PFSK-1 (cell line): ENCODE measurements around the gene LEP.

Experiments
- FOXP2 ChIP-seq: optimal IDR thresholded peaks from 2 replicates; pipeline ENCODE3; 2011; ENCODE audit warnings: borderline replicate concordance, control low read depth, inconsistent platforms; ENCODE audit not compliant: insufficient read depth; ENCODE audit errors: extremely low read length, extremely low read depth
- POLR2AphosphoS5 ChIP-seq: IDR thresholded peaks from 2 replicates; pipeline ENCODE4 v1.6.1; 2012; ENCODE audit warnings: low read depth, mild to moderate bottlenecking, control low read depth, low read length, moderate library complexity
- SIN3A ChIP-seq: IDR thresholded peaks from 2 replicates; pipeline ENCODE4 v1.6.1; 2012; ENCODE audit warnings: mild to moderate bottlenecking, low read length, moderate library complexity, borderline replicate concordance; ENCODE audit not compliant: insufficient read depth
- TAF1 ChIP-seq: IDR thresholded peaks from 2 replicates; pipeline ENCODE4 v1.6.1; 2012; ENCODE audit warnings: low read length, control low read depth, borderline replicate concordance; ENCODE audit not compliant: insufficient read depth
- TF ChIP-seq, protein P1 (sequence below), 2 experiments: IDR thresholded peaks; 2 replicates each; pipeline versions ENCODE4 v1.6.1 to v1.8.0; 2011 to 2012; ENCODE audit warnings: low read depth in 2 of 2, low read length in 2 of 2, control low read depth in 1 of 2, inconsistent platforms in 1 of 2, mild to moderate bottlenecking in 1 of 2, moderate library complexity in 1 of 2; ENCODE audit not compliant: insufficient read depth in 1 of 2

Gene LEP

DNA sequence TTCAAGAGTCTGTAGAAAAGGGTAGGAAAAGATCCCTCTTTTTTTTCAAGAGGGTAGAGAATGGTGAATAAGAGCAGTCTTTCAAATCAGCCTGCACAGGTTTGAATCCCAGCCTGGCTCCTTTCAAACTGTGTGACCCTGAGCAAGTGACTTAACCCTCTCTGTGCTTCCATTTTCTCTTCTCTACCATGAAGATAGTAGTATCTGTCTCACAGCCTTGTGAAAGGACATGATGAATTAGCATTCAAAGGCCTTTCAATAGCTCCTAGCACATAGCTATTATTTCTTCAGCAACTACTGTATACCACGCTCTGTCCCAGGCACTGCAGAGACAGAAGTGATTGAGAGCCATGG is 25.4 kb downstream of the LEP start:
- no peak for TF ChIP-seq FOXP2
- TF ChIP-seq, protein P1, sequence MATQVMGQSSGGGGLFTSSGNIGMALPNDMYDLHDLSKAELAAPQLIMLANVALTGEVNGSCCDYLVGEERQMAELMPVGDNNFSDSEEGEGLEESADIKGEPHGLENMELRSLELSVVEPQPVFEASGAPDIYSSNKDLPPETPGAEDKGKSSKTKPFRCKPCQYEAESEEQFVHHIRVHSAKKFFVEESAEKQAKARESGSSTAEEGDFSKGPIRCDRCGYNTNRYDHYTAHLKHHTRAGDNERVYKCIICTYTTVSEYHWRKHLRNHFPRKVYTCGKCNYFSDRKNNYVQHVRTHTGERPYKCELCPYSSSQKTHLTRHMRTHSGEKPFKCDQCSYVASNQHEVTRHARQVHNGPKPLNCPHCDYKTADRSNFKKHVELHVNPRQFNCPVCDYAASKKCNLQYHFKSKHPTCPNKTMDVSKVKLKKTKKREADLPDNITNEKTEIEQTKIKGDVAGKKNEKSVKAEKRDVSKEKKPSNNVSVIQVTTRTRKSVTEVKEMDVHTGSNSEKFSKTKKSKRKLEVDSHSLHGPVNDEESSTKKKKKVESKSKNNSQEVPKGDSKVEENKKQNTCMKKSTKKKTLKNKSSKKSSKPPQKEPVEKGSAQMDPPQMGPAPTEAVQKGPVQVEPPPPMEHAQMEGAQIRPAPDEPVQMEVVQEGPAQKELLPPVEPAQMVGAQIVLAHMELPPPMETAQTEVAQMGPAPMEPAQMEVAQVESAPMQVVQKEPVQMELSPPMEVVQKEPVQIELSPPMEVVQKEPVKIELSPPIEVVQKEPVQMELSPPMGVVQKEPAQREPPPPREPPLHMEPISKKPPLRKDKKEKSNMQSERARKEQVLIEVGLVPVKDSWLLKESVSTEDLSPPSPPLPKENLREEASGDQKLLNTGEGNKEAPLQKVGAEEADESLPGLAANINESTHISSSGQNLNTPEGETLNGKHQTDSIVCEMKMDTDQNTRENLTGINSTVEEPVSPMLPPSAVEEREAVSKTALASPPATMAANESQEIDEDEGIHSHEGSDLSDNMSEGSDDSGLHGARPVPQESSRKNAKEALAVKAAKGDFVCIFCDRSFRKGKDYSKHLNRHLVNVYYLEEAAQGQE (IDR thresholded peaks at IDR 0.05; ENCODE audit: insufficient read depth in 1 of 2, low read depth in 2 of 2, low read length in 2 of 2): no peak
- TF ChIP-seq TAF1: no peak
- TF ChIP-seq POLR2AphosphoS5: no peak
- no peak for TF ChIP-seq SIN3A

DNA sequence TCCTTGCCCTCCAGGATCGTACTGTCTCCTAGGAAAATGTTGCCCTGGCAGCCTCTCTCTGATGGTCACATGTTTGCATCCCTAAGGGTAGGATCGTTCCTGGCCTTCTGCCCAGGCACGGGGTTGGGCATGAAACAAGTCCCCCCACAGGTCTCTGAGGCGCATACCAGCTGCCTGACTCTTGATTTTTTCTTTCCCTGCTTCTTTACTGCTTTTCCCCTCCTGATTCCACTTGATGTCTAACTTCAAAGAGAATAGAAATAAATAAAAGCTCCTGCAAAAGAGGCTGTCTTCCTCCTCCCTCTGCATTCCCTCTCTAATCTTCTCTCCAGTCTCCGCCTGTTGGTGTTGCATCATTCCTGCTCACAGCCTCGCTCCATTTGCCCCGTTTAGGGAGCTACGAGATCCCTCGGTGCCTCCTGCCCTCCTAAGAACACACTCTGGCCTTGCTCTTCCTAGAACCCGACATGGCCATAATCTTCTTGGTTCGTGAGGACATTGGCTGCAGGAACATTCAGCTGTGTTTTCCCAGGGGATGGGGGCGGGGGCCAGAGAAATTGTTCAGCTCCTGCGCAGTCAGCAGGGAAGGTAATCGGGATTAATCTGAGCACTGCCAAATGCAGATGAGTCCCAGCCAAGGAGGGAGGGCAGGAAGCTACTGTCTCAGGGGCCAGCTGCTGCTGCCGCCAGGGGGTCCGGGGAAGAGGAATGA is 26.0 kb downstream of the LEP start:
- TF ChIP-seq SIN3A: no peak
- no peak for TF ChIP-seq POLR2AphosphoS5
- TF ChIP-seq, protein P1 (IDR thresholded peaks at IDR 0.05; ENCODE audit: insufficient read depth in 1 of 2, low read depth in 2 of 2, low read length in 2 of 2): no peak
- TF ChIP-seq FOXP2: no peak
- TF ChIP-seq TAF1: no peak

DNA sequence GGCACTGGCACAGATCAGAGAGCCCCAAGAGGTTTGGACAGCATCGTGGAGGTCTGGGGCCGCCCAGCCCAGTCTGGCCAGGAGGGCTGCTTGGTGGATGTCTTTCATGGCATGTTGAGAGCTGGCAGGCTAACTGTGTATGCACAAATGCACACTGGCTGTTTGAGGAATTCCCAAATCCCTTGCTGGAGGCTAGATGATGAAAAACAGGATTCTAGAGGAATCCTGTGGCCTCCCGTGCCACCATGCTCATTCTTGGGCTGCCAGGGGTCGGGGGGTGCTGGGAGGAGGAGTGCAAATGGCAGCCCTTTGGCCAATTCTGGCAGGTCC is 26.5 kb downstream of the LEP start:
- no peak for TF ChIP-seq TAF1
- TF ChIP-seq SIN3A: no peak
- no peak for TF ChIP-seq POLR2AphosphoS5
- TF ChIP-seq FOXP2: no peak
- TF ChIP-seq, protein P1 (IDR thresholded peaks at IDR 0.05; ENCODE audit: insufficient read depth in 1 of 2, low read depth in 2 of 2, low read length in 2 of 2): no peak

DNA sequence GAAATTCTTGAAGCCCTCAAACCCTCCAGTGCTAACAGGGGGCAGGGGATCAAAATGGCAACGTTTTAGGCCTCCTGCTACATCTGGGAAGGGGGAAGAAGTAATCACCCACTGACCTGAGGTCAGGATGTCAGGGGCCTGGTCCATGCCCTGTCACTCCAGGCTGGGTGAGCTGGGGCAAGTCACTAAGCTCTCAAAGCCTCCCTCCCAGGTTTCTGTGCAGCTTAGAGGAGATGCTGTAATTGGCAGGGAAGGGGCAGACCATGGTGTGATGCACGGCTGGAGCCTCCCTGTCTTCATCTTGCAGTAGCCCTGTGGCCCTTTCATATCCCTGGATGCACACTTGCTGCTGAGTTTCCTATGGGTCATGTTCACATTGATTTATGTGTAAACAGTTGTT is 27.2 kb downstream of the LEP start:
- no peak for TF ChIP-seq FOXP2
- TF ChIP-seq, protein P1 (IDR thresholded peaks at IDR 0.05; ENCODE audit: insufficient read depth in 1 of 2, low read depth in 2 of 2, low read length in 2 of 2): no peak
- no peak for TF ChIP-seq SIN3A
- TF ChIP-seq TAF1: no peak
- TF ChIP-seq POLR2AphosphoS5: no peak
